22Rv1 (cell line): ENCODE data around the gene CAPRIN1.

ENCODE experiments used
- H3K27ac ChIP-seq: fragments of 450-650 bp; 2 replicates; pipeline ENCODE4 v1.5.1; 2017
- CTCF ChIP-seq: fragments of 450-650 bp; IDR thresholded peaks from 2 replicates; pipeline ENCODE4 v1.5.1; 2017; ENCODE audit warnings: mild to moderate bottlenecking
- ZFX ChIP-seq: fragments of 450-650 bp; IDR thresholded peaks from 2 replicates; pipeline ENCODE4 v1.6.1; 2017; ENCODE audit warnings: antibody characterized with exemption, borderline replicate concordance

CAPRIN1 gene

GRCh38 chr11:34026432-34026831 is 25.1 kb upstream of the CAPRIN1 start:
- H3K27ac ChIP-seq, result no peak overlapping the region
- TF ChIP-seq CTCF (no peak), ZFX (no peak)

GRCh38 chr11:34027516-34028408 is 23.8 kb upstream of the CAPRIN1 start:
- no peak for TF ChIP-seq CTCF
- H3K27ac ChIP-seq, result no peak overlapping the region

GRCh38 chr11:34028425-34028824 is 23.1 kb upstream of the CAPRIN1 start:
- TF ChIP-seq ZFX, result no peak
- no peak for TF ChIP-seq CTCF
- no peak overlapping the region for H3K27ac ChIP-seq

- no peak for TF ChIP-seq ZFX
- TF ChIP-seq CTCF, result no peak
- H3K27ac ChIP-seq, result no peak overlapping the region
These were observed 22.4 kb upstream of the CAPRIN1 start for GRCh38 chr11:34029176-34029575.

GRCh38 chr11:34030382-34030781 is 21.1 kb upstream of the CAPRIN1 start:
- TF ChIP-seq ZFX, result no peak
- TF ChIP-seq CTCF, result no peak
- no peak overlapping the region for H3K27ac ChIP-seq

- no peak overlapping the region for H3K27ac ChIP-seq
- TF ChIP-seq ZFX, result no peak
- TF ChIP-seq CTCF, result no peak
These were observed 18.1 kb upstream of the CAPRIN1 start for GRCh38 chr11:34033399-34033798.

- no peak for TF ChIP-seq CTCF
- no peak for TF ChIP-seq ZFX
- H3K27ac ChIP-seq, result no peak overlapping the region
These were observed 17.5 kb upstream of the CAPRIN1 start for GRCh38 chr11:34034053-34034452.
